HPDE6-E6E7 (cell line): ENCODE measurements around the gene GMDS.
"Not testable (repeated sequence)": the region's sequence is repeated elsewhere in the genome, so short reads cannot be mapped to it uniquely, and the experiment has no call there.

Experiments
- DNase-seq: peaks from one replicate; pipeline ENCODE4 v3.0.0; 2011; ENCODE audit warnings: missing footprints; ENCODE audit errors: extremely low spot score

Gene GMDS

DNA sequence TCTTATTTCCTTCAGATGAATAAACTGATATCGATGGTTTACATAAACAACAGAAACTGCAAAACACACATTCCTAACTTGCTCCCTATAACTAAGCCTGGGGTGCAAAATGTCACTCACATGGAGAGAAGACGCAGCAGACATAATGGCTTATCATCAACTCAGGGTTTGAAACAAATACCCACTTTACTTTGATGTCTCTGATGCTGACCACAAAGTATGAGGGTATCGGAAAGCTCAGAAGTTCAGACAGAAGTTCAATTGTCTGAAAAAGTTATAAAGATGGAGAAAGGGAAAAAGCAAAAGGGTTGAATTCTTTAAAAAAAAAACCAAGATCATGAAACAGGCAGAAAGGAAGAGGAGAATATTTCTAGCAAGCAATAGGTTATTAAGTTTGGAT is 533.0 kb downstream of the GMDS start:
- DNase-seq: no peak

DNA sequence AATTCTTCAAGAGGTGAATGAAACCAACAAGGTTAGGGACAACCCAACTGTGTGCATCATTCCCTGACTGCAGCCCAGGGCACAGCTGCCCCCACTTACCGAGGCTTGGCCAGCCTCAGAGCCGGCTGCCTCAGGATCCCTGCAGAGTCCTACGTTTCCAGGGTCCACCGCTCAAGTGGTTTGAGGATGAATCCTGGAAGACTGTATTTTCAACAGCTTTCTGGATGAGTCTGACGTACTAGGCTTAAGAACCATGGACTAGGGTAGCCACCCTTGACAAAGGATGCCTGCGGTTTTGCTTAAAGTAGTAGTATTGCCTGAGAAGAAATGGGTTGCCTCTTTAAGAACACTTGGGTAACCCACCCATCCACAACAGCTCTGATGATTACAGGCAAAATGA is 534.3 kb downstream of the GMDS start:
- no peak for DNase-seq

DNA sequence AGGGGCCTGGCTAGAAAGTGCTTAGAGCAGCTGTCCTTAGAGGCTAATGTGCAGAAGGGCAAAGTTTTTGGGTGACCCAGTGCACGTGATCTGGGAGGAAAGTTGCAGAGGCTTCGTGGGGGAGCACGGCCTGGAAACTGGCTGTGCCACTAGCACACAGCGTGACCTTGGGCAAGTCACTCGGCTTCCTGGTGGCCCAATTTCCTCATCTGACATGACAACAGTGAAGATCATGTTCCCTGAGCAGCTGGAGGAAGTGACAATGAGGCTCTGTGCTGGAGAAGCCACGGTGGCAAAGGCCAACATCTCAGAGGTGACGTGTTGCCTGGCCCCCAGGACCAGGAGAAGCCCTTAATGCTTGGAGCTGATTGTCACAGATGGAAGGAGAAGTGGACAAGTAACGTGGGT is 536.2 kb downstream of the GMDS start:
- DNase-seq: no peak

DNA sequence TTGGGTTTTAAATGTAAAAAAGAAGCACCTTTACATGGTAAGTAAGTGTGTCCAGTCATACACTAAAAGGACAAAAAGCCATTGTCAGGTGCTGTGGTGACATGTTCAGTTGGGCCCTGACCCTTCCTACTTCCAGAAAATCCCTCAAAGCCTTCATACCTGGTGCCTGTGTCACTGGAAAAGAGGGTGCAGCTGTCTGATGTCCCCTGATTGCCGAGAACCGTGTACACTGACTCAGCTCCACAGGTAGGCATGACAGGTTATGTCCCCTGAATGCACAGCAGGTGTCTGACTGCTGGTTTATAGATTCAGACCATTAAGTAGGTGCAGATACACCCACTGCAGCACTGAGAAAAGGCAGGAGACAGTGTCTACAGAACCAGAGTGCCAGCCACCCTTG is 536.6 kb downstream of the GMDS start:
- DNase-seq: no peak

GRCh38 chr6:1708122-1708521 is 537.3 kb downstream of the GMDS start:
- no peak for DNase-seq

- DNase-seq: no peak
Observed at GRCh38 chr6:1705630-1706029, 539.8 kb downstream of the GMDS start.

DNA sequence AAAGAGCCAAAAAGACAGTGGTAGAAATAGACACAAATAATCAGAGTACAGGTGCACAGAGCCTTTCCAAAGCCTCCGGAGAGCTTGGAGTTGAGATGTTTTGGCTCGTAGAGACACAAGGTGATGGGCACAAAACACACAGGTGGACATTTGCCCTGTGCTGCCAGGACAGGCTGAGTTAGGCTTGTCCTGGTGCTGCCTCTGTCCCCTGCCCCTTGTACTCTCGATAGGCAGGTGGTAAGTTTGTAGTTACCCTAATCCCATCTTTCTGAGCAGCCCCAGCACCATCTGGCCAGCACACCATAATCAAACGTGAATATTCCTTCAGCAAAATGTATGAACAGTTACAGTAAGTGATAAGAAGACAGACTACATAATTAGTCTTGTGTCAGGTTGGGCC is 540.2 kb downstream of the GMDS start:
- no peak for DNase-seq

GRCh38 chr6:1704711-1705110 is 540.7 kb downstream of the GMDS start:
- peak; percentile 32 for DNase-seq

DNA sequence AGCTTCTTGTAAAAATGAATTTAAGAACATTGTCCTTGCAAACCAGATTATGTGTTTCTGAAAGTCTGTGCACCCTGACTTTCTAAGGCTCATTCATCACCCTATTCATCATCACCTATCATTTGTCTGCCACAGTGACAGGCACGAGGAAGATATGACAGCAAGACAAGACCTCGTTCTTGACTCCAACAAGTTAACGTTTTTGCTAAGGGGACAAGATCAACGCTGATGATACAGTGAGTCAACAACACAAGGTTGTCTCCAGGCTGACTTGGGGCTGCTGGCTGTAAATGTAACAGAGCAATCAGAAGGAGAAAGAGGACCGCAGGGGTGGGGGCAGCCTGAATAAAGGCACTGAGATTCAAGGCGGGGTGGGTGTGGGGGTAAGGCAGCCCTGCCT is 541.5 kb downstream of the GMDS start:
- no peak for DNase-seq

DNA sequence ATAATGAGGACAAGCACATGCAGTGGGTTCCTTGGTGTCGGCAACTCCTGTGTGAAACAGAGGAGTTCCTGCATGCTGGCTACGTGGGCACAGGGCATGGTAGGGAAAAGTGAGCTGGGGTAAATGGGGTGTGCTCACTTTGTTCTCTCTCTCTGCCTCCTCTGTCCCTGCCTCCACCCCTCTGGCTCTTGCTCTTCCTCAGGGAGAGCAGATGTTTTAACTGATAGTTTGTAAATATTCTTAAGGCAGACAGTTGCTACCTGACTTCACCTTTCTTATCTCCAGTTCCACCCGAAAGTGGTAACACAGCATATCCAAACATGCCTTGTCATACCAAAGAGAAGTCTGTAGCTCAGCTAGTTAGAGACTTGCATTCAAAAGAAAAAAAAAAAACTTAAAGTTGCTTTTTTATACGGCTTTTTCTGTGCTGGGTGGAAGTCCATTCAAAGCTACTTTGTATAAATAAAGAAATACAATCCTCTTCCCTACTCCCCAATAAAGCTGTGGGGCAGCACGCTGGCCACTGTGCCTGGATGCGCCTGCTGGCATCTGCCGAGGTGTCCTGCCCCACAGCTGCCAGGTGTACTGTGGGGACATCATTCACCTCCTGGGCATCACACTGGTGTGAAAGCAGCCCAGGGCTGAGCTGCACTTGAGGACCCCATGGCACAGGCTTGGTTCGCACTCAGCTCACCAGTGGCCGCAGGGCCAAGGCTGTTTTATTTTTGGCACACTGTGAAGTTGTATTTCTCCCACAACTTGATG is 542.1 kb downstream of the GMDS start:
- no peak for DNase-seq

DNA sequence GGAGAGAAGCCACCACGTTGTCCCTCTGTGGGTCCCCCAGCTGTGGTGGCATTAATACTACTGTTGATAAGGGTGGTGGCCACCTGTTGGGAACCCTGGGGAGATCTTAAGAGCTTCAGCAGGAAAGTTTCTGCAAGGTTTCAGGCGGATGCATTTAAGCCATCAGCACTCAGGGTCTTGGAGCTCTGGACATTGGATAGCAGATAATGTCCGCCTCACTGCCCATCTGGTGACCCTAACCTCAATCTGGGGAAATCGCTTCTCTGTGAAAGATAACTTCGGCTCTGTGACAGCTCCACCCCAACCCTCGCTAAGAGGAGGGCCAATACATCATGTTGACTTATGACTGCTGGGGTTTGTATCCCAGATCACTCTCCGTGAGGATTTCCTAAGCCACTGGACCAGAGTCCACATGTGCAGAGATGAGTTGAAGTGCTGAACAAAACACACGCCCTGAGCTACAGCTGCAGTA is 542.8 kb downstream of the GMDS start:
- DNase-seq: no peak

DNA sequence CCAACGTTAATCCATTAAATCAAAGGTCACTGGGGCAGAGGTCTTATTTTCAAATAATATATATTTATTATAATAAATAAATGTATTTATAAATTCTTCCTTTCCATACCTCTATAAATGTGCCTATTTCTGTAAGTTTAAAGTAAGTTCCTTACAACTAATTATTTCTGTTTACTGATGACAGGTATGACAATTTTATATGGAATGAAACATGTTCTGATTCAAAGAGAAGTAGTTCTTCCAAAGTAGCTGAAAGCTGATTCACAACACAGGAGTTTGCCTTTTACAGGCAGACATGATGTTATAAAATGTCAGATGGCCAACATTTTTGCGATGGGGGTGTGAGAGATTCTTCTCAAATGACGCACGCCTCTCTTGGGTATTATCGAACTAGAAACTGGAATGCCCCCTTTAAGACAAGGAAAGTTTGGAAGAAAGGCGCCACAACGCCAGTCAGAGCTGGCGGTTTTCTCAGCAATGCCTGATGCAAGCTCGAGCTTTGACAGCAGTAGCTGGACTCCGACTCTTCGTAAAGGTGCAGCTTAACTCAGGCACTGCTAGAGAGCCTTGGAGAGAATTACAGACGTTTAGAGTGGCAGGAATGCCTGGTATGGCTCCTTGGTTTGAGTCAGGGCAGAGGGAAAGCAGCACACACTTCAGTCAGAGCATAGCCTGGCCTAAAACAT is 543.6 kb downstream of the GMDS start:
- peak; percentile 38 for DNase-seq

DNA sequence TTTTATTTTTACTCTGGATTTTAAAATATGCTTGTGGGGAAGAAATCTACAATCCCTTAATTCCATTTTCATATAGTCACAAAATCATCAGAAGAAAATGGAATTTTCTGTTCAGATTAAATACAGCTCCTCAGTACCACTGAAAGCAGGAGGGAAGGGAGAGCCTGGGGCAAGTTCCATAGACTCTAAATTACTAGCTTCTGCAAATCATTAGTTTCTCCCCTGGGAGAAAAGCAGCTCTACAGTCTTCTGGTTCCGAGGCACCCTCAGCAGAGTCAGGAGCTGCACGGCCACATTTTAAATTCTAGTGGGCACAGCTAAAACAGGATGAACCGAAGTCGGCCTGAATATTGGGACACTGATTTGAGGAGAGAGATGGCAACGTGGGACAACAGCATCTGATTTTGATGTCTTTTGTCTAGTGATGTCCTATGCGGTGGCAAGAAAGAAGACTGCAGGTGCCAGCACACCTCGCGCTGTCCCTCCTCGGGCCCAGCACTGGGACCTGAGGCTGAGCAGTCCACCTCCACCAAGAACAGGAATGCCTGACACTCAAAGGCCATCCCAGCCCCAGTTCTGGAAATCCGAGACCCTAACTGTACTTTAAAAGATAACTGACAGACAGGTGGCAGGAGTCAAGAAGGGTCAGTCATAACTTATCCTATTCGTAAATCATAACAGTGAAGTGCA is 545.0 kb downstream of the GMDS start:
- no peak for DNase-seq

GRCh38 chr6:1698527-1698926 is 546.9 kb downstream of the GMDS start:
- DNase-seq: no peak

DNA sequence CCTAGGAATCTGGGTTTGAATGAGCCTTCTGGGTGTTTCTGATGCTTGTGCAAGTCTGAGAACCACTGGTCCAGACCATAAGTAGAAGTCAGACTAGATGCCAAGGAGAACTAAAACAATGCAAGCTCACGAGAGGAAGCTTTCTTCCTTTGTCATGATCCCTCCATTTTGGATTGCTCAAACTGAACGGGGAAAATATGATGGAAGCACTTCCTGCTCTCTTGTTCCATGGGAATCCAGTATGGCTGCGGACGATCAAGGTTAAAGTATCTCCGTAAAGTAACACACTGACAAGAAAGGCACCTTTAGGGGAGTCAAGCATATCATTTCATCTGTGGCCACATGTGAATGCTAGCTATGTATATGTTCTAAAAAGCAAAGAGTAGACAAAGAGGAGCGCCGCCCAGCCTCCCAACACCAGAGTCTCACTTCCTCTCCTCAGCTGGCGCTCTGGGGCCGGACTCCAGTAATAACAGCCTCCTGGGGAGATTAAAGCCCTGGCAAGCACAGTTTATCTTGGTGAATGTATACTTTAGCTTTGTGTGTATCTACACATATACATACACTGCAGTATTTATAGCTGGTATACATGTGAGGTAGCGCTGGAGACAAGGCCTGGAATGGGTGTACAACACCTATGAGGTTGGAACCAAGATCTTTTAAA is 547.6 kb downstream of the GMDS start:
- no peak for DNase-seq

GRCh38 chr6:1696463-1696850 is 548.9 kb downstream of the GMDS start:
- no peak for DNase-seq

GRCh38 chr6:1695546-1696462 is 549.6 kb downstream of the GMDS start:
- DNase-seq: no peak

- not testable (repeated sequence) for DNase-seq
Observed at GRCh38 chr6:1691828-1692227, 553.6 kb downstream of the GMDS start.

GRCh38 chr6:1690656-1691055 is 554.7 kb downstream of the GMDS start:
- not testable (repeated sequence) for DNase-seq

DNA sequence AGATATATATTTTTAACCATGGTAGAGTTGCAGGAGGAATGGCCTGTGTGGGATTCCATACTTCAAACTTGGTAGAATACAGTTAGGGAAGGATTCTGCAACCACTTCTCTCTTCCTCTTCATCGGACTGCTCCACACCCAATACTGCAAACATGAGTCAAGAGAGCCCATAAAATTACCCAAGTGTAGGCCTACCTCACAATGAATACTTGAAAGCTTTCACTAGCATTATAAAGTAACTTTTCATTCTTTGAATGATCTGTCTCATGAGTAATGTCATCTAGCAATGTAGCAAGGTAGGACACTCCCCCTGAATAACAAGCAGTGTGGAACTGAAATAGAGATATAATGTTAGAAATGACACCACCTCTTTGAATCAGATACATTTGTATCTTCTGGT is 556.3 kb downstream of the GMDS start:
- peak; percentile 40 for DNase-seq

- DNase-seq: no peak
Observed at GRCh38 chr6:1688396-1688795, 557.0 kb downstream of the GMDS start.
